ENCODE data around the gene COPA.

COPA gene

DNA sequence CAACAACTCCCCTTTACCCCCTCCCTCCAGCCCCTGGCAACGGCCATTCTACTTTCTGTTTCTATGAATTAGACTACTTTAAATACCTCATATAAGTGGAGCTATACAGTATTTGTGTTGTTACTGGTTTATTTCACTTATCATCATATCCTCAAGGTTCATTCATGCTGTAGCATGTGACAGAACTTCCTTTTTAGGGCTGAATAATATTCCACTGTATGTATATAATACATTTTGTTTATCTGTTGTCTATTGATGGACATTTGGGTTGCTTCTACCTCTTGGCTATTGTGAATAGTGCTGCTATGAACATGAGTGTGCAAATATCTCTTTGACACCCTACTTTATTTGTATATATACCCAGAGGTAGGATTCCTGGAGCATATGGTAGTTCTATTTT is 26.0 kb upstream of the COPA start:
- Histone ChIP-seq H3K9me3 (ENCODE audit: severe bottlenecking) (no peaks in the 10 kb centered on the region), H3K4me3 (ENCODE audit: low read depth, low read length) (no peak overlapping the region), H3K36me3 (peaks cover 8% of the 10 kb centered on the region), H3K27ac (no peak overlapping the region), H3K27me3 (ENCODE audit: insufficient read depth, low read depth, severe bottlenecking) (no peaks in the 10 kb centered on the region)
- TF ChIP-seq, protein P1, sequence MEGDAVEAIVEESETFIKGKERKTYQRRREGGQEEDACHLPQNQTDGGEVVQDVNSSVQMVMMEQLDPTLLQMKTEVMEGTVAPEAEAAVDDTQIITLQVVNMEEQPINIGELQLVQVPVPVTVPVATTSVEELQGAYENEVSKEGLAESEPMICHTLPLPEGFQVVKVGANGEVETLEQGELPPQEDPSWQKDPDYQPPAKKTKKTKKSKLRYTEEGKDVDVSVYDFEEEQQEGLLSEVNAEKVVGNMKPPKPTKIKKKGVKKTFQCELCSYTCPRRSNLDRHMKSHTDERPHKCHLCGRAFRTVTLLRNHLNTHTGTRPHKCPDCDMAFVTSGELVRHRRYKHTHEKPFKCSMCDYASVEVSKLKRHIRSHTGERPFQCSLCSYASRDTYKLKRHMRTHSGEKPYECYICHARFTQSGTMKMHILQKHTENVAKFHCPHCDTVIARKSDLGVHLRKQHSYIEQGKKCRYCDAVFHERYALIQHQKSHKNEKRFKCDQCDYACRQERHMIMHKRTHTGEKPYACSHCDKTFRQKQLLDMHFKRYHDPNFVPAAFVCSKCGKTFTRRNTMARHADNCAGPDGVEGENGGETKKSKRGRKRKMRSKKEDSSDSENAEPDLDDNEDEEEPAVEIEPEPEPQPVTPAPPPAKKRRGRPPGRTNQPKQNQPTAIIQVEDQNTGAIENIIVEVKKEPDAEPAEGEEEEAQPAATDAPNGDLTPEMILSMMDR (IDR thresholded peaks at IDR 0.05; ENCODE audit: low read depth, low read length), result no peak
- no peak for DNase-seq

- peaks cover 8% of the 10 kb centered on the region for H3K36me3 ChIP-seq
- no peaks in the 10 kb centered on the region for H3K27me3 ChIP-seq (ENCODE audit: insufficient read depth, low read depth, severe bottlenecking)
- peak overlapping the region; percentile 66 for H3K4me3 ChIP-seq (ENCODE audit: low read depth, low read length)
- H3K27ac ChIP-seq, result peak overlapping the region; percentile 71
- TF ChIP-seq, protein P1 (IDR thresholded peaks at IDR 0.05; ENCODE audit: low read depth, low read length), result no peak
- DNase-seq, result no peak
- H3K9me3 ChIP-seq (ENCODE audit: severe bottlenecking), result no peaks in the 10 kb centered on the region
Observed at GRCh38 chr1:160367934-160368923, 25.2 kb upstream of the COPA start.

GRCh38 chr1:160367516-160367900 is 24.5 kb upstream of the COPA start:
- Histone ChIP-seq H3K36me3 (peaks cover 8% of the 10 kb centered on the region), H3K27me3 (ENCODE audit: insufficient read depth, low read depth, severe bottlenecking) (no peaks in the 10 kb centered on the region), H3K9me3 (ENCODE audit: severe bottlenecking) (no peaks in the 10 kb centered on the region), H3K4me3 (ENCODE audit: low read depth, low read length) (peak overlapping the region; percentile 66), H3K27ac (peak overlapping the region; percentile 71)
- TF ChIP-seq, protein P1 (IDR thresholded peaks at IDR 0.05; ENCODE audit: low read depth, low read length), result no peak
- DNase-seq, result no peak

- Histone ChIP-seq H3K4me3 (ENCODE audit: low read depth, low read length) (peak within 1 kb of the TSS; percentile 66), H3K9me3 (ENCODE audit: severe bottlenecking) (no peaks in the 10 kb centered on the region), H3K27me3 (ENCODE audit: insufficient read depth, low read depth, severe bottlenecking) (no peaks in the 10 kb centered on the region), H3K27ac (peak within 1 kb of the TSS; percentile 99), H3K36me3 (peaks cover 8% of the 10 kb centered on the region)
- DNase-seq, result peak; percentile 88
- TF ChIP-seq, protein P1 (IDR thresholded peaks at IDR 0.05; ENCODE audit: low read depth, low read length), result no peak
Observed at GRCh38 chr1:160366731-160367515, 23.9 kb upstream of the COPA start, which contains the start of gene NHLH1. TSS of gene NHLH1 (plus strand) at chr1:160367071. CDS start at chr1:160370732, 3,661 bp downstream.

GRCh38 chr1:160365325-160365724 is 22.3 kb upstream of the COPA start:
- DNase-seq, result no peak
- H3K4me3 ChIP-seq (ENCODE audit: low read depth, low read length), result no peak overlapping the region
- H3K27ac ChIP-seq, result peak overlapping the region; percentile 99
- H3K27me3 ChIP-seq (ENCODE audit: insufficient read depth, low read depth, severe bottlenecking), result no peaks in the 10 kb centered on the region
- H3K9me3 ChIP-seq (ENCODE audit: severe bottlenecking), result no peaks in the 10 kb centered on the region
- peaks cover 9% of the 10 kb centered on the region for H3K36me3 ChIP-seq
- TF ChIP-seq, protein P1 (IDR thresholded peaks at IDR 0.05; ENCODE audit: low read depth, low read length), result no peak
